ENCODE data around the gene ROGDI. TPM values are rescaled to one million over a fixed set of nuclear protein-coding genes. Genes with fewer than 3 reads are reported as not detected.

ROGDI gene
- polyA plus RNA-seq, 1 of the 3 experiments (the other 2 are of a cell fraction) = 33.6 TPM

- TF ChIP-seq USF1 (IDR thresholded peaks at IDR 0.05; ENCODE audit: borderline replicate concordance, low read depth) (no peak), POLR2AphosphoS5 (IDR thresholded peaks at IDR 0.05; ENCODE audit: low read depth, low read length) (no peak), TEAD4 (IDR thresholded peaks at IDR 0.05; ENCODE audit: borderline replicate concordance, insufficient read depth) (no peak), JUND (IDR thresholded peaks at IDR 0.05) (no peak), CHD2 (IDR thresholded peaks at IDR 0.05; ENCODE audit: low read length, partially characterized antibody) (no peak), FOSL2 (IDR thresholded peaks at IDR 0.05; ENCODE audit: borderline replicate concordance, low read depth) (no peak), RFX5 (IDR thresholded peaks at IDR 0.05; ENCODE audit: low read length) (no peak), RXRA (IDR thresholded peaks at IDR 0.05; ENCODE audit: borderline replicate concordance, low read depth) (no peak), GATA2 (CRISPR knock-in tag; IDR thresholded peaks at IDR 0.05) (no peak), SMC3 (IDR thresholded peaks at IDR 0.05; ENCODE audit: low read depth, low read length) (no peak)
Measured at GRCh38 chr16:4811242-4811641, 8.8 kb upstream of the ROGDI start (continued).

- H3K36me3 ChIP-seq (replicated peaks in 1 of 2; ENCODE audit: control insufficient read depth in 1 of 2, insufficient read depth in 2 of 2, low read length in 1 of 2) = peaks cover 14 to 25% of the 10 kb centered on the region in 2 experiments
- H3K79me2 ChIP-seq (ENCODE audit: insufficient read depth) = 0 out of 2 replicates have a peak, but pooled peaks cover 5% of the 10 kb centered on the region
- 96% methylated on average over 6 of the region's 6 CpGs for WGBS (ENCODE audit: low lambda C conversion rate)
- DNase-seq = no peak
- ChIA-PET CTCF (no interaction called here), POLR2A (interaction anchor here (0.6 kb wide), 1 partner anchor 75 kb away, joined by 3 read pairs; no protein-coding TSS in a partner anchor)
- H3K27me3 ChIP-seq (ENCODE audit: insufficient read depth) = no peaks in the 10 kb centered on the region
- peaks cover 0 to 8% of the 10 kb centered on the region in 2 experiments; a peak in 3 of 4 replicates for H3K4me1 ChIP-seq (ENCODE audit: control insufficient read depth in 1 of 2, insufficient read depth in 2 of 2, low read depth in 1 of 2, low read length in 1 of 2)
- no peaks in the 10 kb centered on the region for H4K20me1 ChIP-seq (ENCODE audit: insufficient read depth)
- H3K27ac ChIP-seq (ENCODE audit: low read depth in 2 of 2, low read length in 1 of 2) = no peak overlapping the region
- H2AFZ ChIP-seq (ENCODE audit: low read depth) = no peak overlapping the region
- TF ChIP-seq POLR2AphosphoS5 (IDR thresholded peaks at IDR 0.05; ENCODE audit: low read depth, low read length) (no peak), GABPA (IDR thresholded peaks at IDR 0.05; ENCODE audit: low read depth) (no peak), RCOR1 (IDR thresholded peaks at IDR 0.05; ENCODE audit: low read length) (no peak), CTCF (IDR thresholded peaks at IDR 0.05) (no peak), TCF12 (IDR thresholded peaks at IDR 0.05) (no peak), YY1 (IDR thresholded peaks at IDR 0.05; ENCODE audit: low read depth) (no peak), ELF1 (IDR thresholded peaks at IDR 0.05) (no peak), TEAD4 (IDR thresholded peaks at IDR 0.05; ENCODE audit: borderline replicate concordance, insufficient read depth) (no peak), EZH2phosphoT487 (IDR thresholded peaks at IDR 0.05; ENCODE audit: borderline replicate concordance, low read depth) (no peak), USF1 (IDR thresholded peaks at IDR 0.05; ENCODE audit: borderline replicate concordance, low read depth) (no peak), SMC3 (IDR thresholded peaks at IDR 0.05; ENCODE audit: low read depth, low read length) (no peak), ZBTB33 (IDR thresholded peaks at IDR 0.05; ENCODE audit: borderline replicate concordance, low read depth) (no peak)
- H3K9me2 ChIP-seq = no peaks in the 10 kb centered on the region
- H3K4me2 ChIP-seq = no peak overlapping the region
- H3K4me3 ChIP-seq (ENCODE audit: low read depth in 2 of 2, low read length in 1 of 2) = no peak overlapping the region
- H3K9ac ChIP-seq = no peak overlapping the region
- no peaks in the 10 kb centered on the region for H3K9me3 ChIP-seq
- peaks cover 15% of the 10 kb centered on the region for H3F3A ChIP-seq (replicated peaks; ENCODE audit: insufficient read depth)
Measured at GRCh38 chr16:4806280-4806679, 3.8 kb upstream of the ROGDI start.
